ENCODE measurements around the gene CHST1. TPM values are rescaled to one million over a fixed set of nuclear protein-coding genes. Genes with fewer than 3 reads are reported as not detected.

The CHST1 gene
- total RNA-seq, 1 donor, result 0.09 TPM

- TF ChIP-seq CTCF (IDR thresholded peaks at IDR 0.05; ENCODE audit: insufficient read depth, low read length), result no peak
- H3K4me3 ChIP-seq (ENCODE audit: low read depth, low read length), result no peak overlapping the region
- no peak for DNase-seq (ENCODE audit: low read depth)
Measured at GRCh38 chr11:45675646-45676045, 10.2 kb upstream of the CHST1 start.

GRCh38 chr11:45674481-45675190 is 9.2 kb upstream of the CHST1 start:
- H3K4me3 ChIP-seq (ENCODE audit: low read depth, low read length), result no peak overlapping the region
- TF ChIP-seq CTCF (IDR thresholded peaks at IDR 0.05; ENCODE audit: insufficient read depth, low read length), result no peak
- no peak for DNase-seq (ENCODE audit: low read depth)

GRCh38 chr11:45673441-45673840 is 8.0 kb upstream of the CHST1 start:
- no peak for DNase-seq (ENCODE audit: low read depth)
- no peak overlapping the region for H3K4me3 ChIP-seq (ENCODE audit: low read depth, low read length)
- no peak for TF ChIP-seq CTCF (IDR thresholded peaks at IDR 0.05; ENCODE audit: insufficient read depth, low read length)

- H3K4me3 ChIP-seq (ENCODE audit: low read depth, low read length), result no peak overlapping the region
- TF ChIP-seq CTCF (IDR thresholded peaks at IDR 0.05; ENCODE audit: insufficient read depth, low read length), result no peak
- no peak for DNase-seq (ENCODE audit: low read depth)
Measured at GRCh38 chr11:45672593-45672992, 7.2 kb upstream of the CHST1 start.

- TF ChIP-seq CTCF (IDR thresholded peaks at IDR 0.05; ENCODE audit: insufficient read depth, low read length), result no peak
- no peak for DNase-seq (ENCODE audit: low read depth)
- no peak overlapping the region for H3K4me3 ChIP-seq (ENCODE audit: low read depth, low read length)
Measured at GRCh38 chr11:45671246-45672171, 6.1 kb upstream of the CHST1 start.

GRCh38 chr11:45670386-45671135 is 5.1 kb upstream of the CHST1 start:
- H3K4me3 ChIP-seq (ENCODE audit: low read depth, low read length), result no peak overlapping the region
- no peak for TF ChIP-seq CTCF (IDR thresholded peaks at IDR 0.05; ENCODE audit: insufficient read depth, low read length)
- DNase-seq (ENCODE audit: low read depth), result no peak
